GM12878 (cell line): ENCODE measurements around the gene RUNDC1. TPM values are rescaled to one million over a fixed set of nuclear protein-coding genes. Genes with fewer than 3 reads are reported as not detected.

Experiments
- ATAC-seq: fragments of 200-7000 bp; cut with Tn5 transposase; 3 replicates; pipeline ENCODE4 v1.9.1; 2020; ENCODE audit warnings: mild to moderate bottlenecking, moderate library complexity
- BruUV-seq: library from RNA; stranded (reverse); fragments of 400-500 nt; replicated peaks from 2 replicates; lab custom pipeline; 2021; lab: Mats Ljungman, UMichigan
- CTCF ChIA-PET: fragments of 300-600 bp; sonication (Branson Sonifier 250); formaldehyde crosslinking; extraction: SDS; loops from one replicate; lab custom pipeline; 2021; ENCODE audit warnings: inconsistent platforms; lab: Yijun Ruan, JAX
- POLR2A ChIA-PET: fragments of 350-600 bp; formaldehyde crosslinking; extraction: SDS; loops from one replicate; lab custom pipeline; 2021; ENCODE audit warnings: inconsistent platforms; lab: Charles Lee
- RAD21 ChIA-PET: fragments of 300-600 bp; sonication (Branson Sonifier 250); formaldehyde crosslinking; loops from one replicate; lab custom pipeline; 2023; ENCODE audit warnings: antibody characterized with exemption; ENCODE audit not compliant: unreplicated experiment; lab: Charles Lee
- SMC1A ChIA-PET: fragments of 300-600 bp; sonication (Branson Sonifier 250); formaldehyde crosslinking; loops from one replicate; lab custom pipeline; 2023; ENCODE audit not compliant: unreplicated experiment, uncharacterized antibody; lab: Charles Lee
- DNase-seq: peaks from one replicate; pipeline ENCODE4 v3.0.0-alpha.2; 2011; ENCODE audit warnings: low read depth, low spot score
- FAIRE-seq: peaks from 3 replicates; lab custom pipeline; 2011; peaks lifted over from hg19 to GRCh38; lab: Jason Lieb, UNC
- H2AFZ ChIP-seq: 2 replicates; pipeline ENCODE4 v1.6.0; 2011; ENCODE audit warnings: low read depth, low read length, control low read depth; ENCODE audit not compliant: control insufficient read depth
- H3K27ac ChIP-seq: 2 replicates; pipeline ENCODE4 v1.5.1; 2011; ENCODE audit warnings: control low read depth; ENCODE audit not compliant: control insufficient read depth, insufficient read depth
- H3K27me3 ChIP-seq, 2 experiments: replicated peaks in 1 of 2; 2 replicates each; pipeline versions ENCODE4 v1.6.0 to v1.6.1; 2011; ENCODE audit warnings: low read length in 1 of 2; ENCODE audit not compliant: control insufficient read depth in 2 of 2, insufficient read depth in 2 of 2
- H3K36me3 ChIP-seq, 2 experiments: 2 replicates each; pipeline ENCODE4 v1.5.1; 2011; ENCODE audit warnings: low read length in 1 of 2; ENCODE audit not compliant: control insufficient read depth in 2 of 2, insufficient read depth in 2 of 2
- H3K4me1 ChIP-seq: 2 replicates; pipeline ENCODE4 v1.6.1; 2011; ENCODE audit warnings: mild to moderate bottlenecking, low read length, moderate library complexity, mixed read lengths; ENCODE audit not compliant: control insufficient read depth, insufficient read depth
- H3K4me2 ChIP-seq: 2 replicates; pipeline ENCODE4 v1.6.0; 2011; ENCODE audit warnings: control low read depth; ENCODE audit not compliant: control insufficient read depth, insufficient read depth
- H3K4me3 ChIP-seq: fragments of 200-600 bp; sonication (generic); 2 replicates; pipeline ENCODE4 v1.5.1; 2016
- H3K79me2 ChIP-seq: 2 replicates; pipeline ENCODE4 v1.6.0; 2011; ENCODE audit warnings: low read length; ENCODE audit not compliant: control insufficient read depth, insufficient read depth
- H3K9ac ChIP-seq: 2 replicates; pipeline ENCODE4 v1.8.0; 2011; ENCODE audit warnings: low read length, control low read depth, mixed read lengths; ENCODE audit not compliant: control insufficient read depth, insufficient read depth
- H3K9me3 ChIP-seq: replicated peaks from 3 replicates; pipeline ENCODE4 v1.5.1; 2011; ENCODE audit warnings: mild to moderate bottlenecking, low read length; ENCODE audit not compliant: control insufficient read depth, insufficient read depth
- H4K20me1 ChIP-seq: 2 replicates; pipeline ENCODE4 v1.6.0; 2011; ENCODE audit not compliant: control insufficient read depth, insufficient read depth
- BACH1 ChIP-seq: fragments of 450-650 bp; IDR thresholded peaks from 2 replicates; pipeline ENCODE4 v1.6.1; 2017; ENCODE audit warnings: mild to moderate bottlenecking, borderline replicate concordance
- BRCA1 ChIP-seq: IDR thresholded peaks from 2 replicates; pipeline ENCODE4 v1.6.1; 2011; ENCODE audit warnings: low read depth, low read length, improper control_type of control experiment
- CBX3 ChIP-seq: fragments of 200-600 bp; sonication (generic); IDR thresholded peaks from 2 replicates; pipeline ENCODE4 v1.6.1; 2016; ENCODE audit warnings: low read depth, borderline replicate concordance
- CREM ChIP-seq: IDR thresholded peaks from 2 replicates; pipeline ENCODE4 v1.6.1; 2014; ENCODE audit warnings: antibody characterized with exemption, low read depth
- EED ChIP-seq: sonication (generic); IDR thresholded peaks from 2 replicates; pipeline ENCODE4 v1.6.1; 2016; ENCODE audit warnings: antibody characterized with exemption, low read depth
- ESRRA ChIP-seq: IDR thresholded peaks from 2 replicates; pipeline ENCODE4 v1.6.1; 2012; ENCODE audit warnings: mild to moderate bottlenecking, low read length, improper control_type of control experiment
- IKZF1 ChIP-seq: fragments of 450-650 bp; conservative IDR thresholded peaks from 2 replicates; pipeline ENCODE4 v1.6.1; 2017; ENCODE audit warnings: antibody characterized with exemption, mild to moderate bottlenecking
- IRF4 ChIP-seq: IDR thresholded peaks from 2 replicates; pipeline ENCODE4 v1.6.1; 2011; ENCODE audit warnings: low read depth, low read length
- KAT2A ChIP-seq: conservative IDR thresholded peaks from 2 replicates; pipeline ENCODE4 v1.6.1; 2011; ENCODE audit warnings: low read depth, low read length; ENCODE audit not compliant: control insufficient read depth
- NBN ChIP-seq: fragments of 450-650 bp; IDR thresholded peaks from 2 replicates; pipeline ENCODE4 v1.6.1; 2016
- NR2F1 ChIP-seq: fragments of 450-650 bp; conservative IDR thresholded peaks from 2 replicates; pipeline ENCODE4 v1.6.1; 2017; ENCODE audit warnings: mild to moderate bottlenecking
- POLR2A ChIP-seq: IDR thresholded peaks from 2 replicates; pipeline ENCODE4 v1.6.1; 2011; ENCODE audit warnings: low read depth, mild to moderate bottlenecking, low read length
- TCF12 ChIP-seq: IDR thresholded peaks from 2 replicates; pipeline ENCODE4 v1.6.1; 2011; ENCODE audit warnings: low read depth, mild to moderate bottlenecking, low read length
- ZBTB11 ChIP-seq: fragments of 450-650 bp; formaldehyde crosslinking; IDR thresholded peaks from 2 replicates; pipeline ENCODE4 v1.5.0; 2022; ENCODE audit warnings: mild to moderate bottlenecking, missing genetic modification characterization
- WGBS: methylation state at CpG from one replicate; pipeline ENCODE4 v1.1.6; 2016; ENCODE audit warnings: low lambda C conversion rate; ENCODE audit not compliant: insufficient replicate concordance, insufficient coverage; ENCODE audit errors: missing lambda C conversion rate; 5-methylcytosine and 5-hydroxymethylcytosine counted together
- in situ Hi-C: fragments of 300-500 bp; cut with MboI; formaldehyde crosslinking; loops from 9 replicates; pipeline ENCODE4 v1.14.3; 2018; ENCODE audit warnings: mixed read lengths
- intact Hi-C: fragments of 100-400 bp; cut with micrococcal nuclease; formaldehyde crosslinking; loops from one replicate; pipeline ENCODE4 v1.14.2; 2022; ENCODE audit not compliant: unreplicated experiment
- polyA plus RNA-seq, 11 experiments: library from polyadenylated mRNA; depleted of rRNA in 4 of 11; unstranded in 6 of 11; stranded (reverse) in 5 of 11; fragments of >200 nt; fragmentation: Nextera tagmentation in 4 of 11; fragmentation: Illumina TruSeq in 1 of 11; extraction: Ambion mirVana in 4 of 11; extraction: Trizol in 1 of 11; gene quantifications; 1 replicate in 1 of 11; 2 replicates in 10 of 11; pipeline versions ENCODE4 v1.2.1 to v1.2.3, GENCODE V29; 2011 to 2016; ENCODE audit warnings: inconsistent platforms in 2 of 11, missing spikeins in 2 of 11, low read depth in 1 of 11
- total RNA-seq, 4 experiments: library from RNA; depleted of rRNA in 3 of 4; stranded (reverse); fragments of >200 nt in 3 of 4; fragmentation: Illumina TruSeq in 1 of 4; extraction: Trizol in 1 of 4; gene quantifications; 2 replicates each; pipeline versions ENCODE4 v1.2.1 to v1.2.3, GENCODE V29; 2013 to 2021
- TF ChIP-seq, protein P1 (sequence below): fragments of 450-650 bp; IDR thresholded peaks from 2 replicates; pipeline ENCODE4 v1.6.1; 2016; ENCODE audit warnings: mild to moderate bottlenecking
- TF ChIP-seq, protein P2 (sequence below), 3 experiments: IDR thresholded peaks in 2 of 3; conservative IDR thresholded peaks in 1 of 3; 2 replicates each; pipeline ENCODE4 v1.5.1; 2011; ENCODE audit warnings: low read depth in 3 of 3, low read length in 3 of 3, mild to moderate bottlenecking in 3 of 3, control low read depth in 2 of 3, moderate library complexity in 2 of 3, inconsistent platforms in 1 of 3, mixed read lengths in 1 of 3; ENCODE audit not compliant: control insufficient read depth in 2 of 3, insufficient read depth in 1 of 3; ENCODE audit errors: extremely low read depth in 1 of 3
- TF ChIP-seq, protein P3 (sequence below): fragments of 450-650 bp; IDR thresholded peaks from 2 replicates; pipeline ENCODE4 v1.6.1; 2016; ENCODE audit warnings: mild to moderate bottlenecking

The RUNDC1 gene
- total and polyA plus RNA-seq, 10 of the 15 experiments (the other 5 are each of a cell fraction or from before 2014, with no cell fraction given) = 2.9 to 15.6 (median 8.2) TPM

- ChIA-PET CTCF (interaction anchor here (1.4 to 4.6 kb wide), 3 partner anchors 18 to 159 kb away, joined by 4 to 23 read pairs (median 5); partner anchors contain the start of genes BECN1 and RPL27), SMC1A (interaction anchor here (1.4 kb wide), 1 partner anchor 18 kb away, joined by 6 read pairs; the partner anchor contains the start of gene RPL27), RAD21 (interaction anchor here (0.6 to 1.4 kb wide), 3 partner anchors 17 to 355 kb away, joined by 3 to 6 read pairs (median 3); partner anchors contain the start of gene RPL27), POLR2A (interaction anchor here (0.5 to 2.2 kb wide), 3 partner anchors 15 to 334 kb away, joined by 3 to 11 read pairs (median 9); partner anchors contain the start of gene RPL27)
- no peaks in the 10 kb centered on the region for H4K20me1 ChIP-seq
- no peak for DNase-seq
- H3K4me2 ChIP-seq = peak within 1 kb of the TSS; percentile 99
- intact Hi-C loops (no loop called here), in situ Hi-C loops (no loop called here)
- no peaks in the 10 kb centered on the region for H3K36me3 ChIP-seq
- no peak for FAIRE-seq
- H3K4me1 ChIP-seq = peaks cover 9% of the 10 kb centered on the region
- no peaks in the 10 kb centered on the region for H3K9me3 ChIP-seq
- peak within 1 kb of the TSS; percentile 85 for H3K27ac ChIP-seq
- BruUV-seq = TSS peak; percentile 77
- peak within 1 kb of the TSS; percentile 82 for H3K9ac ChIP-seq
- peak within 1 kb of the TSS; percentile 98 for H2AFZ ChIP-seq
- peaks cover 32% of the 10 kb centered on the region for H3K79me2 ChIP-seq
- WGBS = 36% methylated on average over 21 of the region's 21 CpGs
- H3K27me3 ChIP-seq = no peaks in the 10 kb centered on the region
- peak within 1 kb of the TSS; percentile 94 for H3K4me3 ChIP-seq
- peak; percentile 67 for ATAC-seq
- TF ChIP-seq ESRRA (no peak), ZBTB11 (CRISPR knock-in tag) (no peak), CREM (no peak), BRCA1 (no peak), TCF12 (0 out of 2 replicates have a peak, but pooled peaks have one; percentile 22), NBN (no peak), KAT2A (no peak), BACH1 (no peak), IRF4 (no peak), NR2F1 (no peak), IKZF1 (peak; percentile 77; the same call in 1 of the 2 replicates), POLR2A (no peak), EED (peak; percentile 33; the same call in 1 of the 2 replicates), CBX3 (no peak)
- TF ChIP-seq, protein P1, sequence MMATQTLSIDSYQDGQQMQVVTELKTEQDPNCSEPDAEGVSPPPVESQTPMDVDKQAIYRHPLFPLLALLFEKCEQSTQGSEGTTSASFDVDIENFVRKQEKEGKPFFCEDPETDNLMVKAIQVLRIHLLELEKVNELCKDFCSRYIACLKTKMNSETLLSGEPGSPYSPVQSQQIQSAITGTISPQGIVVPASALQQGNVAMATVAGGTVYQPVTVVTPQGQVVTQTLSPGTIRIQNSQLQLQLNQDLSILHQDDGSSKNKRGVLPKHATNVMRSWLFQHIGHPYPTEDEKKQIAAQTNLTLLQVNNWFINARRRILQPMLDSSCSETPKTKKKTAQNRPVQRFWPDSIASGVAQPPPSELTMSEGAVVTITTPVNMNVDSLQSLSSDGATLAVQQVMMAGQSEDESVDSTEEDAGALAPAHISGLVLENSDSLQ = no peak
- TF ChIP-seq, protein P2, sequence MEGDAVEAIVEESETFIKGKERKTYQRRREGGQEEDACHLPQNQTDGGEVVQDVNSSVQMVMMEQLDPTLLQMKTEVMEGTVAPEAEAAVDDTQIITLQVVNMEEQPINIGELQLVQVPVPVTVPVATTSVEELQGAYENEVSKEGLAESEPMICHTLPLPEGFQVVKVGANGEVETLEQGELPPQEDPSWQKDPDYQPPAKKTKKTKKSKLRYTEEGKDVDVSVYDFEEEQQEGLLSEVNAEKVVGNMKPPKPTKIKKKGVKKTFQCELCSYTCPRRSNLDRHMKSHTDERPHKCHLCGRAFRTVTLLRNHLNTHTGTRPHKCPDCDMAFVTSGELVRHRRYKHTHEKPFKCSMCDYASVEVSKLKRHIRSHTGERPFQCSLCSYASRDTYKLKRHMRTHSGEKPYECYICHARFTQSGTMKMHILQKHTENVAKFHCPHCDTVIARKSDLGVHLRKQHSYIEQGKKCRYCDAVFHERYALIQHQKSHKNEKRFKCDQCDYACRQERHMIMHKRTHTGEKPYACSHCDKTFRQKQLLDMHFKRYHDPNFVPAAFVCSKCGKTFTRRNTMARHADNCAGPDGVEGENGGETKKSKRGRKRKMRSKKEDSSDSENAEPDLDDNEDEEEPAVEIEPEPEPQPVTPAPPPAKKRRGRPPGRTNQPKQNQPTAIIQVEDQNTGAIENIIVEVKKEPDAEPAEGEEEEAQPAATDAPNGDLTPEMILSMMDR (IDR thresholded peaks at IDR 0.05 in 2 of 3, conservative IDR thresholded peaks at IDR 0.05 in 1 of 3; ENCODE audit: control insufficient read depth in 2 of 3, extremely low read depth in 1 of 3, insufficient read depth in 1 of 3, low read depth in 3 of 3, low read length in 3 of 3) = no peak
- TF ChIP-seq, protein P3, sequence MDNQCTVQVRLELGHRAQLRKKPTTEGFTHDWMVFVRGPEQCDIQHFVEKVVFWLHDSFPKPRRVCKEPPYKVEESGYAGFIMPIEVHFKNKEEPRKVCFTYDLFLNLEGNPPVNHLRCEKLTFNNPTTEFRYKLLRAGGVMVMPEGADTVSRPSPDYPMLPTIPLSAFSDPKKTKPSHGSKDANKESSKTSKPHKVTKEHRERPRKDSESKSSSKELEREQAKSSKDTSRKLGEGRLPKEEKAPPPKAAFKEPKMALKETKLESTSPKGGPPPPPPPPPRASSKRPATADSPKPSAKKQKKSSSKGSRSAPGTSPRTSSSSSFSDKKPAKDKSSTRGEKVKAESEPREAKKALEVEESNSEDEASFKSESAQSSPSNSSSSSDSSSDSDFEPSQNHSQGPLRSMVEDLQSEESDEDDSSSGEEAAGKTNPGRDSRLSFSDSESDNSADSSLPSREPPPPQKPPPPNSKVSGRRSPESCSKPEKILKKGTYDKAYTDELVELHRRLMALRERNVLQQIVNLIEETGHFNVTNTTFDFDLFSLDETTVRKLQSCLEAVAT = peak; percentile 84
Measured at GRCh38 chr17:42979511-42980273, 673 bp upstream of the RUNDC1 start, which contains the start of gene PTGES3L. PTGES3L (minus strand) TSS chr17:42980080; CDS start chr17:42980053, 27 bp downstream.
